SH-SY5Y (cell line): ENCODE data around the gene NCOR1.

ENCODE experiments used
- GATA2 ChIP-seq: IDR thresholded peaks from 2 replicates; pipeline ENCODE4 v1.6.1; 2011; ENCODE audit warnings: mild to moderate bottlenecking, low read depth, low read length
- GATA3 ChIP-seq: IDR thresholded peaks from 2 replicates; pipeline ENCODE4 v1.6.1; 2011; ENCODE audit warnings: low read depth, mild to moderate bottlenecking, low read length, moderate library complexity

GRCh38 chr17:16187642-16188041, 27.7 kb downstream of the NCOR1 start:
- TF ChIP-seq GATA2 (no peak), GATA3 (no peak)
